Uterus (tissue), 2 donors: ENCODE data around the gene GSE1.

ENCODE experiments used
- POLR2A ChIP-seq, 2 donors: fragments of 450-650 bp; IDR thresholded peaks; one replicate each; pipeline ENCODE4 v1.6.1; 2016; ENCODE audit warnings: antibody characterized with exemption in 2 of 2, mild to moderate bottlenecking in 1 of 2, moderate library complexity in 1 of 2
- TF ChIP-seq, protein P1 (sequence below), 4 experiments: fragments of 200-600 bp in 2 of 4; fragments of 450-650 bp in 2 of 4; sonication (generic) in 2 of 4; IDR thresholded peaks; one replicate each; pipeline ENCODE4 v1.5.1; 2016 to 2019; ENCODE audit warnings: antibody characterized with exemption in 4 of 4, mild to moderate bottlenecking in 2 of 4, moderate library complexity in 1 of 4

GRCh38 chr16:85575920-85576319 is 37.2 kb upstream of the GSE1 start:
- TF ChIP-seq, protein P1, sequence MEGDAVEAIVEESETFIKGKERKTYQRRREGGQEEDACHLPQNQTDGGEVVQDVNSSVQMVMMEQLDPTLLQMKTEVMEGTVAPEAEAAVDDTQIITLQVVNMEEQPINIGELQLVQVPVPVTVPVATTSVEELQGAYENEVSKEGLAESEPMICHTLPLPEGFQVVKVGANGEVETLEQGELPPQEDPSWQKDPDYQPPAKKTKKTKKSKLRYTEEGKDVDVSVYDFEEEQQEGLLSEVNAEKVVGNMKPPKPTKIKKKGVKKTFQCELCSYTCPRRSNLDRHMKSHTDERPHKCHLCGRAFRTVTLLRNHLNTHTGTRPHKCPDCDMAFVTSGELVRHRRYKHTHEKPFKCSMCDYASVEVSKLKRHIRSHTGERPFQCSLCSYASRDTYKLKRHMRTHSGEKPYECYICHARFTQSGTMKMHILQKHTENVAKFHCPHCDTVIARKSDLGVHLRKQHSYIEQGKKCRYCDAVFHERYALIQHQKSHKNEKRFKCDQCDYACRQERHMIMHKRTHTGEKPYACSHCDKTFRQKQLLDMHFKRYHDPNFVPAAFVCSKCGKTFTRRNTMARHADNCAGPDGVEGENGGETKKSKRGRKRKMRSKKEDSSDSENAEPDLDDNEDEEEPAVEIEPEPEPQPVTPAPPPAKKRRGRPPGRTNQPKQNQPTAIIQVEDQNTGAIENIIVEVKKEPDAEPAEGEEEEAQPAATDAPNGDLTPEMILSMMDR (IDR thresholded peaks at IDR 0.05) = no peak
- TF ChIP-seq POLR2A (IDR thresholded peaks at IDR 0.05) = no peak
